ENCODE data around the gene SYT1. TPM values are rescaled to one million over a fixed set of nuclear protein-coding genes. Genes with fewer than 3 reads are reported as not detected.

SYT1 gene
- total and polyA plus RNA-seq, 2 of the 8 experiments (the other 6 are each of a cell fraction or from before 2014, with no cell fraction given), result 11.0 to 34.6 TPM

DNA sequence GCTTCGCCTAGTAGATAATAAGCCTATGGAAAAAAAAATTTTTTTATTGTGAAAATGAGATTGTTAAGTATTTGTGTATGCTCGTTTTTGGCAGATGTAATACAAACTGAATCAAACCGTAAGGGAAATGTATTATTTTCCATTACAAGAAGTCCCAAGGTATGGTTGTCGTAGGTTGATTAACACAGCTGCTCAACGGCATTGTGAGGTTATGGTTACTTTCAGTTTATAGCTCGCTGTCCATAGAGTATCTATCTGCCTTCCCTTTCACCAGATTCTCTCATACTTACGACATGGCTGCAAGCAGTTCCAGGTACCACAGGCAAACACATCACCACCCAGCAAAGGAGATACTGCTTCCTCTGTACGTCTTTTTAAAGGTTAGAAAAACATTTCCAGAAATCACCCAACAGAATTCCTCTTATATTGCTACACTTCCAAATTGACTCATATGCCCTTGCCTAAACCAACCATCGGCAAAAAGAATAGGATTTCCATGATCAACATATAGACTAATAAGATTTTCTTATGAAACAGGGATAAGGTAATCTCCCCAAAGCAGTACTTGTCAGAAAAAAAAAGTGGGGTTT lies 338.6 kb downstream of the SYT1 start:
- POLR2A ChIA-PET (ENCODE audit: partially characterized antibody), result no interaction called here
- no peak overlapping the region for H4K5ac ChIP-seq (ENCODE audit: insufficient read length, low read depth, low read length)
- DNase-seq (ENCODE audit: low read depth in 1 of 2, low spot score in 2 of 2) (no peak), FAIRE-seq (no peak)
- no peak overlapping the region for H4K8ac ChIP-seq (ENCODE audit: extremely low read depth, insufficient read depth, low read length)
- no peaks in the 10 kb centered on the region for H3K4me1 ChIP-seq (replicated peaks in 1 of 4; ENCODE audit: control insufficient read depth in 3 of 4, insufficient read depth in 4 of 4, low read length in 3 of 4)
- H3K79me1 ChIP-seq (ENCODE audit: low read depth, low read length), result no peaks in the 10 kb centered on the region
- H2BK5ac ChIP-seq (ENCODE audit: low read depth, low read length), result no peak overlapping the region
- no peak overlapping the region for H2BK15ac ChIP-seq (ENCODE audit: low read length)
- no peak overlapping the region for H2BK20ac ChIP-seq (ENCODE audit: low read length)
- no peak overlapping the region for H3K27ac ChIP-seq (ENCODE audit: low read depth, low read length)
- H3K4ac ChIP-seq (replicated peaks; ENCODE audit: insufficient read length, low read depth, low read length), result no peak overlapping the region
- H3K4me2 ChIP-seq (ENCODE audit: insufficient read depth in 1 of 2, low read depth in 2 of 2, low read length in 2 of 2), result no peak overlapping the region
- H3K23me2 ChIP-seq (ENCODE audit: low read depth, low read length), result no peaks in the 10 kb centered on the region
- no peak overlapping the region for H2BK12ac ChIP-seq (ENCODE audit: low read depth, low read length)
- WGBS, 2 experiments (ENCODE audit: extremely low coverage in 1 of 2, insufficient coverage in 1 of 2, insufficient read length in 1 of 2, insufficient replicate concordance in 2 of 2, low coverage in 1 of 2, low lambda C conversion rate in 2 of 2, missing lambda C conversion rate in 1 of 2), result 95 to 100% methylated on average over 1 to 9 of the region's 9 CpGs
- H3K79me2 ChIP-seq (ENCODE audit: control insufficient read depth in 1 of 2, insufficient read depth in 2 of 2, low read length in 2 of 2), result no peaks in the 10 kb centered on the region
- H3K56ac ChIP-seq (replicated peaks; ENCODE audit: insufficient read length, low read depth, low read length), result no peak overlapping the region
- no peak overlapping the region for H3K4me3 ChIP-seq (ENCODE audit: extremely low read depth in 1 of 4, insufficient read depth in 2 of 4, low read depth in 3 of 4, low read length in 4 of 4)
- H3K9me3 ChIP-seq (ENCODE audit: insufficient read depth in 2 of 2, low read depth in 1 of 2, low read length in 1 of 2), result no peaks in the 10 kb centered on the region
- H2BK120ac ChIP-seq (replicated peaks; ENCODE audit: low read depth, low read length), result no peak overlapping the region
- no peak overlapping the region for H3K18ac ChIP-seq (ENCODE audit: extremely low read depth, low read length)
- H4K20me1 ChIP-seq (replicated peaks in 1 of 2; ENCODE audit: control insufficient read depth in 1 of 2, insufficient read depth in 2 of 2, low read length in 2 of 2), result no peaks in the 10 kb centered on the region
- no peak overlapping the region for H2AFZ ChIP-seq (ENCODE audit: low read length)
- TF ChIP-seq CHD1 (IDR thresholded peaks at IDR 0.05; ENCODE audit: low read depth, low read length) (no peak), GTF2F1 (IDR thresholded peaks at IDR 0.05; ENCODE audit: borderline replicate concordance, low read depth, low read length) (no peak), EGR1 (IDR thresholded peaks at IDR 0.05; ENCODE audit: borderline replicate concordance, low read depth, low read length) (no peak), YY1 (IDR thresholded peaks at IDR 0.05; ENCODE audit: low read depth, low read length) (no peak), CHD2 (IDR thresholded peaks at IDR 0.05; ENCODE audit: low read length) (no peak), JUND (IDR thresholded peaks at IDR 0.05; ENCODE audit: low read length) (no peak), TBP (IDR thresholded peaks at IDR 0.05; ENCODE audit: low read depth, low read length) (no peak), POU5F1 (IDR thresholded peaks at IDR 0.05; ENCODE audit: low read depth, low read length) (no peak), CTBP2 (IDR thresholded peaks at IDR 0.05; ENCODE audit: borderline replicate concordance, insufficient read depth, insufficient read length, low read length) (no peak), SIN3A (conservative IDR thresholded peaks at IDR 0.05 in 1 of 2, IDR thresholded peaks at IDR 0.05 in 1 of 2; ENCODE audit: low read depth in 1 of 2, low read length in 2 of 2) (no peak)
- H3K23ac ChIP-seq (ENCODE audit: insufficient read length), result no peak overlapping the region
- no peak overlapping the region for H3K9ac ChIP-seq (replicated peaks in 1 of 4; ENCODE audit: extremely low read depth in 1 of 4, low read depth in 3 of 4, low read length in 3 of 4)
- H2AK5ac ChIP-seq (ENCODE audit: low read depth, low read length), result no peak overlapping the region
- CTCF ChIA-PET (ENCODE audit: partially characterized antibody), result interaction anchor here (0.5 to 1.6 kb wide), 2 partner anchors 462 to 587 kb away, joined by 3 read pairs; no protein-coding TSS in a partner anchor
- no peak overlapping the region for H4K91ac ChIP-seq (replicated peaks; ENCODE audit: insufficient read length, low read length)
- no peaks in the 10 kb centered on the region for H3K36me3 ChIP-seq (ENCODE audit: control insufficient read depth in 2 of 4, insufficient read depth in 4 of 4, low read length in 3 of 4)
- H3K27me3 ChIP-seq (replicated peaks in 1 of 4; ENCODE audit: control insufficient read depth in 3 of 4, extremely low read depth in 1 of 4, insufficient read depth in 3 of 4, low read length in 3 of 4), result no peaks in the 10 kb centered on the region
- no peak overlapping the region for H3K14ac ChIP-seq (ENCODE audit: insufficient read length)

All from H1 (cell line).